Adipocyte (in vitro differentiated cells): Measurements from ENCODE around the gene TCEANC.
"Not testable (repeated sequence)": the region's sequence is repeated elsewhere in the genome, so short reads cannot be mapped to it uniquely, and the experiment has no call there.

ENCODE experiments used
- DNase-seq: peaks from one replicate; pipeline ENCODE4 v3.0.0-alpha.2; 2015; ENCODE audit warnings: low read depth
- H3K27me3 ChIP-seq: replicated peaks from 2 replicates; pipeline ENCODE4 v1.7.0; 2013; ENCODE audit warnings: mild to moderate bottlenecking, low read length, moderate library complexity; ENCODE audit not compliant: control insufficient read depth, insufficient read depth
- H3K36me3 ChIP-seq: 2 replicates; pipeline ENCODE4 v1.7.0; 2013; ENCODE audit warnings: low read length, mild to moderate bottlenecking, moderate library complexity; ENCODE audit not compliant: control insufficient read depth, insufficient read depth, severe bottlenecking
- H3K4me1 ChIP-seq: 2 replicates; pipeline ENCODE4 v1.7.0; 2013; ENCODE audit warnings: mild to moderate bottlenecking, low read length, moderate library complexity; ENCODE audit not compliant: control insufficient read depth, insufficient read depth
- H3K4me3 ChIP-seq: 2 replicates; pipeline ENCODE4 v1.7.0; 2013; ENCODE audit warnings: mild to moderate bottlenecking, low read length, moderate library complexity
- H3K9ac ChIP-seq: 2 replicates; pipeline ENCODE4 v1.7.0; 2013; ENCODE audit warnings: mild to moderate bottlenecking, low read length, moderate library complexity
- H3K9me3 ChIP-seq: 2 replicates; pipeline ENCODE4 v1.7.0; 2013; ENCODE audit warnings: mild to moderate bottlenecking, low read length, moderate library complexity; ENCODE audit not compliant: control insufficient read depth

TCEANC gene

GRCh38 chrX:13652850-13653693 is at the start of gene TCEANC:
Gene TCEANC (plus strand): TSS chrX:13653141. CDS start chrX:13662509, 9,368 bp downstream.
- Histone ChIP-seq H3K9ac (peak within 1 kb of the TSS; percentile 95), H3K9me3 (no peaks in the 10 kb centered on the region), H3K4me3 (peak within 1 kb of the TSS; percentile 95), H3K4me1 (peaks cover 15% of the 10 kb centered on the region), H3K27me3 (peaks cover 8% of the 10 kb centered on the region), H3K36me3 (no peaks in the 10 kb centered on the region)
- DNase-seq = peak; percentile 96

- Histone ChIP-seq H3K9me3 (no peaks in the 10 kb centered on the region), H3K27me3 (peaks cover 23% of the 10 kb centered on the region), H3K36me3 (no peaks in the 10 kb centered on the region), H3K4me1 (peaks cover 7% of the 10 kb centered on the region), H3K9ac (no peak overlapping the region), H3K4me3 (no peak overlapping the region)
- no peak for DNase-seq
These were observed 47.3 kb upstream of the TCEANC start for GRCh38 chrX:13605611-13606010.

- Histone ChIP-seq H3K4me3 (no peak overlapping the region), H3K9ac (no peak overlapping the region), H3K9me3 (no peaks in the 10 kb centered on the region), H3K4me1 (no peaks in the 10 kb centered on the region), H3K27me3 (peaks cover 19% of the 10 kb centered on the region), H3K36me3 (no peaks in the 10 kb centered on the region)
- no peak for DNase-seq
These were observed 45.5 kb upstream of the TCEANC start for GRCh38 chrX:13607331-13607995.

GRCh38 chrX:13607996-13608365 is 45.0 kb upstream of the TCEANC start:
- Histone ChIP-seq H3K27me3 (peaks cover 14% of the 10 kb centered on the region), H3K9ac (no peak overlapping the region), H3K4me3 (no peak overlapping the region), H3K36me3 (no peaks in the 10 kb centered on the region), H3K9me3 (no peaks in the 10 kb centered on the region), H3K4me1 (no peaks in the 10 kb centered on the region)
- no peak for DNase-seq

GRCh38 chrX:13614154-13614553 is 38.8 kb upstream of the TCEANC start:
- Histone ChIP-seq H3K9me3 (no peaks in the 10 kb centered on the region), H3K4me3 (no peak overlapping the region), H3K9ac (no peak overlapping the region), H3K36me3 (no peaks in the 10 kb centered on the region), H3K27me3 (peaks cover 20% of the 10 kb centered on the region), H3K4me1 (no peaks in the 10 kb centered on the region)
- DNase-seq = no peak

GRCh38 chrX:13620207-13620606 is 32.7 kb upstream of the TCEANC start:
- Histone ChIP-seq H3K9ac (no peak overlapping the region), H3K27me3 (peaks cover 32% of the 10 kb centered on the region), H3K4me3 (no peak overlapping the region), H3K9me3 (peaks cover 9% of the 10 kb centered on the region), H3K36me3 (no peaks in the 10 kb centered on the region), H3K4me1 (no peaks in the 10 kb centered on the region)
- no peak for DNase-seq

- peaks cover 9% of the 10 kb centered on the region for H3K9me3 ChIP-seq
- H3K27me3 ChIP-seq = peaks cover 42% of the 10 kb centered on the region
- no peaks in the 10 kb centered on the region for H3K4me1 ChIP-seq
- DNase-seq = no peak
- no peak overlapping the region for H3K9ac ChIP-seq
- no peaks in the 10 kb centered on the region for H3K36me3 ChIP-seq
- no peak overlapping the region for H3K4me3 ChIP-seq
These were observed 30.5 kb upstream of the TCEANC start for GRCh38 chrX:13622401-13622964.

- Histone ChIP-seq H3K27me3 (peaks cover 28% of the 10 kb centered on the region), H3K9ac (no peak overlapping the region), H3K4me3 (no peak overlapping the region), H3K36me3 (no peaks in the 10 kb centered on the region), H3K9me3 (peaks cover 21% of the 10 kb centered on the region), H3K4me1 (no peaks in the 10 kb centered on the region)
- DNase-seq = no peak
These were observed 25.6 kb upstream of the TCEANC start for GRCh38 chrX:13627306-13627705.

GRCh38 chrX:13637224-13637623 is 15.7 kb upstream of the TCEANC start:
- Histone ChIP-seq H3K27me3 (peaks cover 19% of the 10 kb centered on the region), H3K9me3 (peaks cover 29% of the 10 kb centered on the region)
- not testable (repeated sequence) for H3K9ac ChIP-seq, H3K4me3 ChIP-seq, DNase-seq, H3K36me3 ChIP-seq, H3K4me1 ChIP-seq

- no peaks in the 10 kb centered on the region for H3K4me1 ChIP-seq
- no peak for DNase-seq
- no peak overlapping the region for H3K4me3 ChIP-seq
- H3K27me3 ChIP-seq = peaks cover 25% of the 10 kb centered on the region
- peaks cover 29% of the 10 kb centered on the region for H3K9me3 ChIP-seq
- H3K9ac ChIP-seq = no peak overlapping the region
- no peaks in the 10 kb centered on the region for H3K36me3 ChIP-seq
These were observed 14.9 kb upstream of the TCEANC start for GRCh38 chrX:13638021-13638420.

GRCh38 chrX:13638826-13639225 is 14.1 kb upstream of the TCEANC start:
- peaks cover 29% of the 10 kb centered on the region for H3K27me3 ChIP-seq
- H3K9me3 ChIP-seq = peaks cover 29% of the 10 kb centered on the region
- peak; percentile 73 for DNase-seq
- H3K36me3 ChIP-seq = no peaks in the 10 kb centered on the region
- no peak overlapping the region for H3K4me3 ChIP-seq
- no peaks in the 10 kb centered on the region for H3K4me1 ChIP-seq
- H3K9ac ChIP-seq = no peak overlapping the region
